Measurements from ENCODE around the gene SH3YL1. TPM values are rescaled to one million over a fixed set of nuclear protein-coding genes. Genes with fewer than 3 reads are reported as not detected.

The SH3YL1 gene
- polyA plus RNA-seq, 2 of the 4 experiments (the other 2 are of a cell fraction): 12.8 to 23.9 TPM

DNA sequence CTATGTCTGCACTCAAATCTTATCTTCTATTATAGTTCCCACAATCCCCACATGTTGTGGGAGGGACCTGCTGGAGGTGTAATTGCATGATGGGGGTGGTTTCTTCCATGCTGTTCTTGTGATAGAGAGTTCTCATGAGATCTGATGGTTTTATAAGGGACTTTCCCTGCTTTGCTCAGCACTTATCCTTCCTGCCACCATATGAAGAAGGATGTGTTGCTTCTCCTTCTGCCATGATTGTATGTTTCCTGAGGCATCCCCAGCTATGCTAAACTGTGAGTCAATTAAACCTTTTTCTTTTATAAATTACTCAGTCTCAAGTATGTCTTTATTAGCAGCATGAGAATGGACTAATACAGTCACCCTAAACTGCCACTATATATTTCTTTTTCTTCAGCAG is 79.1 kb downstream of the SH3YL1 start:
- POLR2A ChIA-PET: no interaction called here
- no peak overlapping the region for H3K27ac ChIP-seq
- H3K4me2 ChIP-seq: no peak overlapping the region
- FAIRE-seq (no peak), ATAC-seq (no peak), DNase-seq (ENCODE audit: low read depth in 1 of 2, low spot score in 1 of 2) (no peak)
- no peaks in the 10 kb centered on the region for H3K4me1 ChIP-seq
- no peak for TF ChIP-seq CTCF (IDR thresholded peaks at IDR 0.05)
- TF ChIP-seq, protein P1, sequence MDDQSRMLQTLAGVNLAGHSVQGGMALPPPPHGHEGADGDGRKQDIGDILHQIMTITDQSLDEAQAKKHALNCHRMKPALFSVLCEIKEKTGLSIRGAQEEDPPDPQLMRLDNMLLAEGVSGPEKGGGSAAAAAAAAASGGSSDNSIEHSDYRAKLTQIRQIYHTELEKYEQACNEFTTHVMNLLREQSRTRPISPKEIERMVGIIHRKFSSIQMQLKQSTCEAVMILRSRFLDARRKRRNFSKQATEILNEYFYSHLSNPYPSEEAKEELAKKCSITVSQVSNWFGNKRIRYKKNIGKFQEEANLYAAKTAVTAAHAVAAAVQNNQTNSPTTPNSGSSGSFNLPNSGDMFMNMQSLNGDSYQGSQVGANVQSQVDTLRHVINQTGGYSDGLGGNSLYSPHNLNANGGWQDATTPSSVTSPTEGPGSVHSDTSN (IDR thresholded peaks at IDR 0.05): no peak
- TF ChIP-seq FOSL2 (IDR thresholded peaks at IDR 0.05): no peak
- no peak for TF ChIP-seq FOSL2 (CRISPR knock-in tag; IDR thresholded peaks at IDR 0.05)
- TF ChIP-seq PHF8 (IDR thresholded peaks at IDR 0.05; ENCODE audit: borderline replicate concordance, low read depth): no peak
- TF ChIP-seq HEYL (CRISPR knock-in tag; IDR thresholded peaks at IDR 0.05): no peak
- TF ChIP-seq EHF (CRISPR knock-in tag; IDR thresholded peaks at IDR 0.05): no peak
- TF ChIP-seq EP300 (IDR thresholded peaks at IDR 0.05): no peak
- TF ChIP-seq NFE2L2 (conservative IDR thresholded peaks at IDR 0.05; ENCODE audit: low read length): no peak
- TF ChIP-seq NPAS2 (CRISPR knock-in tag; IDR thresholded peaks at IDR 0.05; ENCODE audit: borderline replicate concordance): no peak
- TF ChIP-seq, protein P2, sequence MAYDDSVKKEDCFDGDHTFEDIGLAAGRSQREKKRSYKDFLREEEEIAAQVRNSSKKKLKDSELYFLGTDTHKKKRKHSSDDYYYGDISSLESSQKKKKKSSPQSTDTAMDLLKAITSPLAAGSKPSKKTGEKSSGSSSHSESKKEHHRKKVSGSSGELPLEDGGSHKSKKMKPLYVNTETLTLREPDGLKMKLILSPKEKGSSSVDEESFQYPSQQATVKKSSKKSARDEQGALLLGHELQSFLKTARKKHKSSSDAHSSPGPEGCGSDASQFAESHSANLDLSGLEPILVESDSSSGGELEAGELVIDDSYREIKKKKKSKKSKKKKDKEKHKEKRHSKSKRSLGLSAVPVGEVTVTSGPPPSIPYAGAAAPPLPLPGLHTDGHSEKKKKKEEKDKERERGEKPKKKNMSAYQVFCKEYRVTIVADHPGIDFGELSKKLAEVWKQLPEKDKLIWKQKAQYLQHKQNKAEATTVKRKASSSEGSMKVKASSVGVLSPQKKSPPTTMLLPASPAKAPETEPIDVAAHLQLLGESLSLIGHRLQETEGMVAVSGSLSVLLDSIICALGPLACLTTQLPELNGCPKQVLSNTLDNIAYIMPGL (CRISPR knock-in tag; IDR thresholded peaks at IDR 0.05; ENCODE audit: borderline replicate concordance): no peak
- no peak for TF ChIP-seq HOXB13 (CRISPR knock-in tag; IDR thresholded peaks at IDR 0.05; ENCODE audit: low read depth)
- TF ChIP-seq MYC (IDR thresholded peaks at IDR 0.05; ENCODE audit: borderline replicate concordance, low read length): no peak
- TF ChIP-seq ESRRA (IDR thresholded peaks at IDR 0.05; ENCODE audit: borderline replicate concordance, low read length): no peak
- TF ChIP-seq ZFP36 (IDR thresholded peaks at IDR 0.05; ENCODE audit: borderline replicate concordance, partially characterized antibody): no peak
- no peak for TF ChIP-seq RCOR1 (IDR thresholded peaks at IDR 0.05; ENCODE audit: low read depth, low read length)
- no peak for TF ChIP-seq KDM1A (IDR thresholded peaks at IDR 0.05; ENCODE audit: low read depth)
- TF ChIP-seq BHLHE40 (IDR thresholded peaks at IDR 0.05; ENCODE audit: low read depth, low read length): no peak
- no peak for TF ChIP-seq MAX (IDR thresholded peaks at IDR 0.05)
- H3K4me3 ChIP-seq: no peak overlapping the region
- CTCF ChIA-PET: no interaction called here
- H3K9me3 ChIP-seq: peaks cover 15% of the 10 kb centered on the region

GRCh38 chr2:182509-183122 is 81.2 kb downstream of the SH3YL1 start:
- no peak for DNase-seq (ENCODE audit: low read depth in 1 of 2, low spot score in 1 of 2)
- Histone ChIP-seq H3K4me2 (no peak overlapping the region), H3K9me3 (peaks cover 15% of the 10 kb centered on the region), H3K4me1 (no peaks in the 10 kb centered on the region), H3K4me3 (no peak overlapping the region), H3K27ac (no peak overlapping the region)
- ATAC-seq: no peak
- ChIA-PET POLR2A (no interaction called here), CTCF (no interaction called here)
- FAIRE-seq: no peak
- TF ChIP-seq, protein P3, sequence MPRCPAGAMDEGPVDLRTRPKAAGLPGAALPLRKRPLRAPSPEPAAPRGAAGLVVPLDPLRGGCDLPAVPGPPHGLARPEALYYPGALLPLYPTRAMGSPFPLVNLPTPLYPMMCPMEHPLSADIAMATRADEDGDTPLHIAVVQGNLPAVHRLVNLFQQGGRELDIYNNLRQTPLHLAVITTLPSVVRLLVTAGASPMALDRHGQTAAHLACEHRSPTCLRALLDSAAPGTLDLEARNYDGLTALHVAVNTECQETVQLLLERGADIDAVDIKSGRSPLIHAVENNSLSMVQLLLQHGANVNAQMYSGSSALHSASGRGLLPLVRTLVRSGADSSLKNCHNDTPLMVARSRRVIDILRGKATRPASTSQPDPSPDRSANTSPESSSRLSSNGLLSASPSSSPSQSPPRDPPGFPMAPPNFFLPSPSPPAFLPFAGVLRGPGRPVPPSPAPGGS (IDR thresholded peaks at IDR 0.05): no peak
- TF ChIP-seq HEYL (CRISPR knock-in tag; IDR thresholded peaks at IDR 0.05) (no peak), GATA3 (IDR thresholded peaks at IDR 0.05; ENCODE audit: borderline replicate concordance) (no peak), ZFP36 (IDR thresholded peaks at IDR 0.05; ENCODE audit: borderline replicate concordance, partially characterized antibody) (peak; percentile 64)
